Large intestine (tissue), 3 donors: ENCODE results near the gene SNX18. TPM values are rescaled to one million over a fixed set of nuclear protein-coding genes. Genes with fewer than 3 reads are reported as not detected.
A peak's percentile ranks its signal among the peaks of the same experiment; 100 is the strongest.

Experiments used
- DNase-seq, 2 donors: peaks; one replicate each; pipeline versions ENCODE4 v3.0.0 to v3.0.0-alpha.2; 2013
- H3K27ac ChIP-seq: one replicate; pipeline ENCODE4 v1.5.1; 2013; ENCODE audit warnings: low read length
- H3K27me3 ChIP-seq: 2 replicates; pipeline ENCODE4 v1.6.1; 2013; ENCODE audit warnings: low read length; ENCODE audit not compliant: control insufficient read depth, insufficient read depth
- H3K36me3 ChIP-seq: 2 replicates; pipeline ENCODE4 v1.6.1; 2013; ENCODE audit warnings: low read length; ENCODE audit not compliant: control insufficient read depth, insufficient read depth
- H3K4me1 ChIP-seq: one replicate; pipeline ENCODE4 v1.6.1; 2013; ENCODE audit warnings: low read length; ENCODE audit not compliant: control insufficient read depth, insufficient read depth
- H3K4me3 ChIP-seq: one replicate; pipeline ENCODE4 v1.5.1; 2013; ENCODE audit warnings: low read length
- H3K9me3 ChIP-seq: one replicate; pipeline ENCODE4 v1.6.1; 2013; ENCODE audit warnings: mild to moderate bottlenecking, low read depth, low read length, moderate library complexity; ENCODE audit not compliant: control insufficient read depth
- WGBS: methylation state at CpG from one replicate; pipeline ENCODE4 v1.1.5; 2013; ENCODE audit warnings: low lambda C conversion rate; ENCODE audit not compliant: insufficient coverage; 5-methylcytosine and 5-hydroxymethylcytosine counted together
- polyA plus RNA-seq: library from polyadenylated mRNA; unstranded; fragments of 120-200 nt; gene quantifications from one replicate; pipeline ENCODE4 v1.2.1, GENCODE V29; 2013

SNX18 gene
- polyA plus RNA-seq, 1 donor = 29.1 TPM

DNA sequence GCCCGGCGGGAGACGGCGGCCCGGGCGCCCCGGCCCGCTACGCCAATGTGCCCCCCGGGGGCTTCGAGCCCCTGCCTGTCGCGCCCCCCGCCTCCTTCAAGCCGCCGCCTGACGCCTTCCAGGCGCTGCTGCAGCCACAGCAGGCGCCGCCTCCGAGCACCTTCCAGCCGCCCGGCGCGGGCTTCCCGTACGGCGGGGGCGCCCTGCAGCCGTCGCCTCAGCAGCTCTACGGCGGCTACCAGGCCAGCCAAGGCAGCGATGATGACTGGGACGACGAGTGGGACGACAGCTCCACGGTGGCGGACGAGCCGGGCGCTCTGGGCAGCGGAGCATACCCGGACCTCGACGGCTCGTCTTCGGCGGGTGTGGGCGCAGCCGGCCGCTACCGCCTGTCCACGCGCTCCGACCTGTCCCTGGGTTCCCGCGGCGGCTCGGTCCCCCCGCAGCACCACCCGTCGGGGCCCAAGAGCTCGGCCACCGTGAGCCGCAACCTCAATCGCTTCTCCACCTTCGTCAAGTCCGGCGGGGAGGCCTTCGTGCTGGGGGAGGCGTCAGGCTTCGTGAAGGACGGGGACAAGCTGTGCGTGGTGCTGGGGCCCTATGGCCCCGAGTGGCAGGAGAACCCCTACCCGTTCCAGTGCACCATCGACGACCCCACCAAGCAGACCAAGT is 723 bp downstream of the SNX18 start:
- WGBS = no CpG with 5 or more reads among the region's 79 CpGs
- peak overlapping the region; percentile 65 for H3K27ac ChIP-seq
- H3K4me3 ChIP-seq = peak overlapping the region; percentile 64
- H3K36me3 ChIP-seq = peaks cover 9% of the 10 kb centered on the region
- H3K9me3 ChIP-seq = peaks cover 9% of the 10 kb centered on the region
- peaks cover 12% of the 10 kb centered on the region for H3K4me1 ChIP-seq
- H3K27me3 ChIP-seq = no peaks in the 10 kb centered on the region
- peak in 1 of 2 donors; percentile 72 for DNase-seq

DNA sequence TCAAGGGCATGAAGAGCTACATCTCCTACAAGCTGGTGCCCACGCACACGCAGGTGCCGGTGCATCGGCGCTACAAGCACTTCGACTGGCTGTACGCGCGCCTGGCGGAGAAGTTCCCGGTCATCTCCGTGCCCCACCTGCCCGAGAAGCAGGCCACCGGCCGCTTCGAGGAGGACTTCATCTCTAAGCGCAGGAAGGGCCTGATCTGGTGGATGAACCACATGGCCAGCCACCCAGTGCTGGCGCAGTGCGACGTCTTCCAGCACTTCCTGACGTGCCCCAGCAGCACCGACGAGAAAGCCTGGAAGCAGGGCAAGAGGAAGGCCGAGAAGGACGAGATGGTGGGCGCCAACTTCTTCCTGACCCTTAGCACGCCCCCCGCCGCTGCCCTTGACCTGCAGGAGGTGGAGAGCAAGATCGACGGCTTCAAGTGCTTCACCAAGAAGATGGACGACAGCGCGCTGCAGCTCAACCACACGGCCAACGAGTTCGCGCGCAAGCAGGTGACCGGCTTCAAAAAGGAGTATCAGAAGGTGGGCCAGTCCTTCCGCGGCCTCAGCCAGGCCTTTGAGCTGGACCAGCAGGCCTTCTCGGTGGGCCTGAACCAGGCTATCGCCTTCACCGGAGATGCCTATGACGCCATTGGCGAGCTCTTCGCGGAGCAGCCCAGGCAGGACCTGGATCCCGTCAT is 1.4 kb downstream of the SNX18 start:
- Histone ChIP-seq H3K27ac (peak overlapping the region; percentile 65), H3K27me3 (no peaks in the 10 kb centered on the region), H3K9me3 (peaks cover 9% of the 10 kb centered on the region), H3K4me3 (peak overlapping the region; percentile 64), H3K36me3 (peaks cover 9% of the 10 kb centered on the region), H3K4me1 (peaks cover 12% of the 10 kb centered on the region)
- WGBS = no CpG with 5 or more reads among the region's 50 CpGs
- peak in 1 of 2 donors; percentile 60 for DNase-seq

DNA sequence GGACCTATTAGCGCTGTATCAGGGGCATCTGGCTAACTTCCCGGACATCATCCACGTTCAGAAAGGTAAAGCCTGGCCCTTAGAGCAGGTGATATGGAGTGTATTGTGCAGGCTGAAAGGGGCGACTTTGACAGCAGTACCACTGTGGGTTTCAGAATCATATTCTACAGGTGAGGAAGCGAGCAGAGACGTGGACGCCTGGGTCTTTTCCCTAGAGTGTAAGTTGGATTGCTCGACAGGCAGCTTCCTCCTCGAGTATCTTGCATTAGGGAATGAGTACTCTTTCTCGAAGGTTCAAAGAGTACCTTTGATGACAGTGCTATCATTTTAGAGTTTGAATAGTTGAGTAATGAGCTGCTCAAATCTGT is 1.9 kb downstream of the SNX18 start:
- no peaks in the 10 kb centered on the region for H3K27me3 ChIP-seq
- H3K9me3 ChIP-seq = peaks cover 9% of the 10 kb centered on the region
- H3K36me3 ChIP-seq = peaks cover 9% of the 10 kb centered on the region
- peak in 1 of 2 donors; percentile 57 for DNase-seq
- H3K4me1 ChIP-seq = peaks cover 12% of the 10 kb centered on the region
- peak overlapping the region; percentile 64 for H3K27ac ChIP-seq
- peak overlapping the region; percentile 64 for H3K4me3 ChIP-seq
- 0% methylated on average over 2 of the region's 10 CpGs for WGBS

DNA sequence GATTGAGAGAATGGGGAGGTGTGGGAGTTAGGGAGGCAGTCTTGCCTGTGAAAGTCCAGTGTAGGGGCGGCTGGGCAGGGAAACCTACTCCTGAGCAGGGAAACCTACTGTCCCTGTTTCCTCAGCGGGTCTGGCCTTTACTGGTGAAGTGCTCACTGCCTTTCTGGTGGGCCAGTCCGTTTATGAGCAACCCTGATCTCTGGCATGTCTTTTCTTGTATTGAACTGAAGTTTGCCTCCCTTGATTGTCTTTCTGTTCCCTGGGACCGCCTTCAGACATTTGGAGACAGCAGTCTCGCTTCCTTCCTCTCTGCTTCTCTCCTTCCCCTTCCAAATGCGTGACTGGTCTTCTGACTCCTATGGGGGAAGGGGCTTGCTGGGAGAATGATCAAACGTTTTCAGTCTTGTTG is 2.9 kb downstream of the SNX18 start:
- peaks cover 9% of the 10 kb centered on the region for H3K36me3 ChIP-seq
- peak overlapping the region; percentile 64 for H3K4me3 ChIP-seq
- peaks cover 21% of the 10 kb centered on the region for H3K4me1 ChIP-seq
- WGBS = no CpG with 5 or more reads among the region's 7 CpGs
- peaks cover 9% of the 10 kb centered on the region for H3K9me3 ChIP-seq
- H3K27me3 ChIP-seq = no peaks in the 10 kb centered on the region
- peak overlapping the region; percentile 64 for H3K27ac ChIP-seq
- DNase-seq = peak in 1 of 2 donors; percentile 60

DNA sequence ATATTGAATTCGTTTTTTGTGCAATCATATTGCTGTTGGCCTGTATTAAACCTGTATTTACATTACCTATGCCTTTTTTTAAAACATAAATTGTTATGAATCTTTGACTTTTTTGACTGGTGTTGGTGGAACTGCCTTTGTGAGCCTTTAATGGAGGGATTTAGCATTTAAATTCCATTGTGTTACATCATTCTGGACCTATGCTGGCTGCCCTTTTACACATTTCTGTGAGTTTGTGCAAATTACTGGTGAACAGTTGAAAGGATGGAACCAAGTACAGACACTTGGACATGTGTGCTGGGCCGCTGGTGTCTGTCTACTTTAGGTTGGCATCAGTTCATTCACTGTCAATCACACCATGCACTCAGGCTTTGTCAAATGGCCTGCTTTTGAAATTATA is 3.4 kb downstream of the SNX18 start:
- Histone ChIP-seq H3K27ac (peak overlapping the region; percentile 64), H3K36me3 (peaks cover 9% of the 10 kb centered on the region), H3K4me3 (peak overlapping the region; percentile 64), H3K4me1 (peaks cover 24% of the 10 kb centered on the region), H3K9me3 (peaks cover 9% of the 10 kb centered on the region), H3K27me3 (no peaks in the 10 kb centered on the region)
- no peak for DNase-seq
- no CpG with 5 or more reads among the region's 2 CpGs for WGBS

DNA sequence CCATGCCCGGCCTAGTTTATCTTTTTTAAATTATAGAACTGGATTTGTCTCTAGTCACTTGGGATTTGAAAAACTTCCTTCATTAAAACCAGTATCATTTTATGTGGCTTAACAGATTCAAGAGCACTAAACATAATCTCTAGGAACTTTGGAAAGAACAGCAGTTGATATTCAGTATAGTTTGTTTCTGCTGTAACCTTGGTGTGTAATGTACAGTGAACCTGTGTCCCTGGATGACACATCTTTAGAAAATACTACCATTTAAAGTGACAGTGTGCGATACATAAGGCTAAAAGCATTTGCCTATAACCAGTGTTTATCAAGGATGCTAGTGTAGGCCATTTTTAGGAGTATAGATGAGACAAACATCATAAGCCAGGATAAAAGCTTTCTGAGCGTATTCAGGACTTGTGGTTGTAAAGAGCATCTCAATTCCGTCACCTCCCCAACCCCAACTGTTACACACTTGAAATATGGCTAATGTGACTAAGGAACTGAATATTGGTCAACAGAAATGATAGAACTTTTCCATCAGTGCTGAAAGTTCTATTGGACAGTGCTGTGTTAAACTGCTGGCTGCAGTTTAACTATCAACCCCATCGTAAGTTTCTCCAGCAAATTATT is 4.4 kb downstream of the SNX18 start:
- peak in 1 of 2 donors; percentile 57 for DNase-seq
- Histone ChIP-seq H3K4me3 (peak overlapping the region; percentile 64), H3K9me3 (peaks cover 9% of the 10 kb centered on the region), H3K27me3 (no peaks in the 10 kb centered on the region), H3K27ac (peak overlapping the region; percentile 64), H3K4me1 (peaks cover 29% of the 10 kb centered on the region), H3K36me3 (peaks cover 9% of the 10 kb centered on the region)
- 20% methylated on average over 1 of the region's 5 CpGs for WGBS

DNA sequence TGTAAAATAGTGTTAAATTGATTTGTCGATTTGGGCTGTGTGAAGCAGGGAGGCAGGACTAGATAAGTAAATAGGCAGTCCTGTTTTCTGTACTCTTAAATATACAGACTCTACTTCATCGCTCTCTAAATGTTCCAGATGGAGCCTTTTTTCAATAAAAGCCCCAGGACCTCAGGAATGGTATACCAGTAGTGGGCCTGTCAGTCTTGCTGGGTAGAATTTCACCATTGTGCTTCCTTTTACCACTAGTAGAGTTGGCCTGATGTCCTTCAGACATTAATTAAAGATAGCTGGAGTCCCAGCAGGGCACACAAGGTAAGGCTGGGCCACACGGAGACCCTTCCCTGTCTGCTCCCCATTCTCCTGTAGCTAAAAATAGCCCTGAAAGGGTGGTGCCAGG is 6.0 kb downstream of the SNX18 start:
- H3K9me3 ChIP-seq = peaks cover 8% of the 10 kb centered on the region
- H3K27me3 ChIP-seq = no peaks in the 10 kb centered on the region
- H3K4me3 ChIP-seq = peak overlapping the region; percentile 8
- peak in 1 of 2 donors; percentile 37 for DNase-seq
- H3K36me3 ChIP-seq = peaks cover 9% of the 10 kb centered on the region
- 60% methylated on average over 1 of the region's 3 CpGs for WGBS
- H3K4me1 ChIP-seq = peaks cover 35% of the 10 kb centered on the region
- peak overlapping the region; percentile 79 for H3K27ac ChIP-seq

DNA sequence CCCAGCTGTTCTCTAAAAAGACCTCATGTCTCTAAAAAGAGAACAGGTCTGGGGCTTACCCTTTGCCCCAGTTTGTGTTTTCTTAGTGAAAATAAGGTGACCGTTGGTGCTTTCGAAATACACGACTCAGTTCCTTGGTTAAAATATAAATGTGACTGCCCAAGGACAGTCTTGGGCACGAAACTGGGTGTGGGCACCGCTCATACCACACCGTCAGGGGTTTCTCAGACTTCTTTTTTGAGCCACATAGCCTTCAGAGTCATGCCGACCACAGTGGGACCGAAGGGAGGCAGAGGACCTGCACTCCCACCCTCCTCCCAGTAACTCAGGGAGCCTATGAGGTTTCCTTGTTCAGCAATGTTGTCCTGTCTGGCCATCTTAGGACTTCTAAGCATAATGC is 6.5 kb downstream of the SNX18 start:
- Histone ChIP-seq H3K4me3 (peak overlapping the region; percentile 8), H3K4me1 (peaks cover 34% of the 10 kb centered on the region), H3K27me3 (no peaks in the 10 kb centered on the region), H3K36me3 (peaks cover 5% of the 10 kb centered on the region), H3K27ac (peak overlapping the region; percentile 79), H3K9me3 (peaks cover 2% of the 10 kb centered on the region)
- WGBS = no CpG with 5 or more reads among the region's 8 CpGs
- DNase-seq = peak in 1 of 2 donors; percentile 66

DNA sequence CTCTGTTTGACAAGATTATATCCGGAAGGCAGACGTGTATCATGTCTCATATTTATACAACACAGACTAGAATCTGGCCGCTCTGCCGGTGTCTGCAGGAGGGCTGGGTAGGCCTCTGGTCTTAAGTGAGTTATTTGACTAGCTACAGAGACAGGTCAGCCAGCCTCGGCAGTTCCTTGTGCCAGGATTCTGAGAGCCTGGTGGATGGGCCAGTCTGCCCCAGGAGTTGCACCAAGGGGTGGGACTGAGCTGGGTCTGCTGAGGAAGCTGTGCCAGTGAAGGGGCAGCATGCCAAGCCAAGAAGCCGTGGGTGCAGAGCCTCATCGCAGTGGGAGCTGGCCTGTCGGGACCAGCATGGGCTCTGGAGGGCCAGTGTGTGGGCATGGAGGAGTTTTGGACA is 7.1 kb downstream of the SNX18 start:
- Histone ChIP-seq H3K27ac (peak overlapping the region; percentile 79), H3K4me1 (peaks cover 32% of the 10 kb centered on the region), H3K9me3 (no peaks in the 10 kb centered on the region), H3K4me3 (peak overlapping the region; percentile 2), H3K27me3 (no peaks in the 10 kb centered on the region), H3K36me3 (no peaks in the 10 kb centered on the region)
- no CpG with 5 or more reads among the region's 8 CpGs for WGBS
- peak in 1 of 2 donors; percentile 56 for DNase-seq

DNA sequence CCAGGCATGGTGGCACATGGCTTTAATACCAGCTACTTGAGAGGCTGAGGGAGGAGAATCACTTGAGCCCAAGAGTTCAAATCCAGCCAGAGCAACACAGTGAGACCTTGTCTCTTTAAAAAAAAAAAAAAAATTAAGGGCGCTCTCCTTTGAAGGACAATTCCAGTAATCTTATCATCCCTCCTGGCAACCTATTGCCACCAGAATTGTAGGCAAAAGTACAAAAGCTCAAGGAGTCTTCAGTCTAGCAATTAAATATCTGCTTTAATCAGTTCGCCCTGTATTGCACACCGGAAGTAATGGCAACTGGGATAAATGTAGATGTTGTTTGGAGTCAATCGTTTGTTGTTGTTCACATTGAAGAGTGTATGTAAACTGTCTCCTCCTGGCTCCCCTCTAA is 7.7 kb downstream of the SNX18 start:
- peaks cover 32% of the 10 kb centered on the region for H3K4me1 ChIP-seq
- peak in 1 of 2 donors; percentile 83 for DNase-seq
- no peaks in the 10 kb centered on the region for H3K27me3 ChIP-seq
- H3K36me3 ChIP-seq = no peaks in the 10 kb centered on the region
- peak overlapping the region; percentile 79 for H3K27ac ChIP-seq
- no peak overlapping the region for H3K4me3 ChIP-seq
- WGBS = no CpG with 5 or more reads among the region's 4 CpGs
- no peaks in the 10 kb centered on the region for H3K9me3 ChIP-seq
